B cell (primary cell): Measurements from ENCODE around the gene TRNP1. TPM values are rescaled to one million over a fixed set of nuclear protein-coding genes. Genes with fewer than 3 reads are reported as not detected.

Source experiments
- ATAC-seq: fragments of 200-7000 bp; cut with Tn5 transposase; one replicate; pipeline ENCODE4 v1.10.0; 2021; ENCODE audit warnings: low read depth, mild to moderate bottlenecking, moderate number of reproducible peaks, moderate library complexity
- CTCF ChIA-PET: fragments of 350-600 bp; sonication (Branson Sonifier 250); formaldehyde crosslinking; loops from one replicate; lab custom pipeline; 2021; ENCODE audit warnings: antibody characterized with exemption, inconsistent platforms; lab: Charles Lee
- POLR2A ChIA-PET: fragments of 350-600 bp; sonication (Branson Sonifier 250); formaldehyde crosslinking; loops from one replicate; lab custom pipeline; 2021; ENCODE audit warnings: antibody characterized with exemption; lab: Charles Lee
- DNase-seq: peaks from one replicate; pipeline ENCODE4 v3.0.0; 2013
- H2AFZ ChIP-seq: 2 replicates; pipeline ENCODE4 v1.6.1; 2012; ENCODE audit warnings: mild to moderate bottlenecking, low read depth, low read length; ENCODE audit not compliant: insufficient read depth, poor library complexity, severe bottlenecking
- H3K27ac ChIP-seq, 2 donors: 1 replicate in 1 of 2; 2 replicates in 1 of 2; pipeline ENCODE4 v1.5.1; 2012 to 2013; ENCODE audit warnings: low read length in 2 of 2, mild to moderate bottlenecking in 2 of 2, moderate library complexity in 1 of 2
- H3K27me3 ChIP-seq, 4 experiments: fragments of 200-600 bp in 1 of 4; sonication (generic) in 1 of 4; replicated peaks in 1 of 4; 1 replicate in 2 of 4; 2 replicates in 2 of 4; pipeline versions ENCODE4 v1.6.1 to v1.7.0; 2013 to 2016; ENCODE audit warnings: low read length in 3 of 4, mild to moderate bottlenecking in 2 of 4, mixed read lengths in 1 of 4, moderate library complexity in 1 of 4; ENCODE audit not compliant: insufficient read depth in 4 of 4, control insufficient read depth in 3 of 4; ENCODE audit errors: control extremely low read depth in 1 of 4
- H3K36me3 ChIP-seq, 2 experiments: replicated peaks in 1 of 2; 1 replicate in 1 of 2; 2 replicates in 1 of 2; pipeline versions ENCODE4 v1.6.1 to v1.7.1; 2013; ENCODE audit warnings: low read length in 1 of 2; ENCODE audit not compliant: insufficient read depth in 2 of 2, control insufficient read depth in 1 of 2; ENCODE audit errors: control extremely low read depth in 1 of 2, extremely low read depth in 1 of 2
- H3K4me1 ChIP-seq, 2 donors: fragments of 200-600 bp in 1 of 2; sonication (generic) in 1 of 2; 1 replicate in 1 of 2; 2 replicates in 1 of 2; pipeline versions ENCODE4 v1.5.1 to v1.6.1; 2013 to 2017; ENCODE audit warnings: low read length in 2 of 2; ENCODE audit not compliant: control insufficient read depth in 2 of 2, insufficient read depth in 2 of 2
- H3K4me2 ChIP-seq: replicated peaks from 2 replicates; pipeline ENCODE3; 2012; ENCODE audit warnings: mild to moderate bottlenecking, low read depth, low read length; ENCODE audit not compliant: poor library complexity, severe bottlenecking
- H3K4me3 ChIP-seq, 5 experiments: fragments of 200-600 bp in 1 of 5; sonication (generic) in 1 of 5; 1 replicate in 3 of 5; 2 replicates in 2 of 5; pipeline versions ENCODE4 v1.5.1 to v1.7.0; 2011 to 2016; ENCODE audit warnings: low read length in 4 of 5, mild to moderate bottlenecking in 4 of 5, low read depth in 2 of 5, control low read depth in 1 of 5, moderate library complexity in 1 of 5; ENCODE audit not compliant: insufficient read depth in 1 of 5; ENCODE audit errors: control extremely low read depth in 1 of 5, extremely low read depth in 1 of 5
- H3K79me2 ChIP-seq: fragments of 200-600 bp; sonication (generic); one replicate; pipeline ENCODE4 v1.6.0; 2016; ENCODE audit warnings: low read length; ENCODE audit not compliant: control insufficient read depth, insufficient read depth
- H3K9ac ChIP-seq: fragments of 200-600 bp; sonication (generic); 2 replicates; pipeline ENCODE4 v1.6.1; 2017; ENCODE audit warnings: mild to moderate bottlenecking, low read length, moderate library complexity
- H3K9me3 ChIP-seq, 3 donors: one replicate each; pipeline versions ENCODE4 v1.6.1 to v1.7.1; 2013; ENCODE audit warnings: low read length in 2 of 3; ENCODE audit not compliant: control insufficient read depth in 2 of 3, insufficient read depth in 1 of 3; ENCODE audit errors: control extremely low read depth in 1 of 3
- H4K20me1 ChIP-seq: 2 replicates; pipeline ENCODE4 v1.6.0; 2012; ENCODE audit warnings: mild to moderate bottlenecking, low read length; ENCODE audit not compliant: insufficient read depth, control insufficient read depth, poor library complexity, severe bottlenecking
- H3K27ac Mint-ChIP-seq: one replicate; pipeline ENCODE4 v1.8.0; 2021; ENCODE audit warnings: mixed read lengths
- H3K27me3 Mint-ChIP-seq: one replicate; pipeline ENCODE4 v1.8.0; 2021; ENCODE audit warnings: mixed read lengths
- H3K4me1 Mint-ChIP-seq: one replicate; pipeline ENCODE4 v1.8.0; 2021; ENCODE audit warnings: mixed read lengths
- H3K4me3 Mint-ChIP-seq: one replicate; pipeline ENCODE4 v1.8.0; 2021; ENCODE audit warnings: mixed read lengths
- H3K9me3 Mint-ChIP-seq: one replicate; pipeline ENCODE4 v1.8.0; 2022; ENCODE audit warnings: mixed read lengths; ENCODE audit not compliant: insufficient read depth
- EZH2 ChIP-seq: IDR thresholded peaks from 2 replicates; pipeline ENCODE4 v1.6.1; 2012; ENCODE audit warnings: borderline replicate concordance, low read depth, mild to moderate bottlenecking, moderate library complexity, low read length; ENCODE audit not compliant: insufficient read depth, poor library complexity, severe bottlenecking
- WGBS: methylation state at CpG from one replicate; pipeline ENCODE4 v1.1.5; 2013; ENCODE audit warnings: missing lambda C conversion rate; ENCODE audit not compliant: insufficient coverage; 5-methylcytosine and 5-hydroxymethylcytosine counted together
- intact Hi-C: fragments of 100-400 bp; cut with micrococcal nuclease; formaldehyde crosslinking; loops from one replicate; pipeline ENCODE4 v1.10.0; 2022
- polyA plus RNA-seq: library from polyadenylated mRNA; depleted of rRNA; stranded (reverse); fragments of >200 nt; gene quantifications from 2 replicates; pipeline ENCODE4 v1.2.3, GENCODE V29; 2012
- total RNA-seq, 2 donors: library from RNA; stranded (reverse); fragments of 120-200 nt in 1 of 2; gene quantifications; 1 replicate in 1 of 2; 2 replicates in 1 of 2; pipeline versions ENCODE4 v1.2.3 to v1.2.4, GENCODE V29; 2013 to 2022
- TF ChIP-seq, protein P1 (sequence below): fragments of 200-600 bp; IDR thresholded peaks from one replicate; pipeline ENCODE4 v1.8.0; 2022; ENCODE audit warnings: antibody characterized with exemption, mild to moderate bottlenecking

The TRNP1 gene
- total and polyA plus RNA-seq, 2 donors (not counting 1 experiment from before 2014, with no cell fraction given): 0.54 to 2.3 TPM

GRCh38 chr1:27037518-27037917, 44.0 kb downstream of the TRNP1 start:
- no peaks in the 10 kb centered on the region for H3K9me3 ChIP-seq
- CTCF ChIA-PET: interaction anchor here (1.1 kb wide), 1 partner anchor 8 kb away, joined by 5 read pairs; no protein-coding TSS in a partner anchor
- H3K4me2 ChIP-seq: no peak overlapping the region
- H3K27ac ChIP-seq: no peak overlapping the region
- no peak overlapping the region for H3K9ac ChIP-seq
- Mint-ChIP-seq H3K9me3 (no peaks in the 10 kb centered on the region), H3K27ac (no peak overlapping the region), H3K4me1 (no peaks in the 10 kb centered on the region), H3K27me3 (peaks cover 6% of the 10 kb centered on the region), H3K4me3 (no peak overlapping the region)
- 0% methylated on average over 1 of the region's 10 CpGs for WGBS
- intact Hi-C loops: no loop called here
- POLR2A ChIA-PET: no interaction called here
- ATAC-seq (no peak), DNase-seq (no peak)
- TF ChIP-seq, protein P1, sequence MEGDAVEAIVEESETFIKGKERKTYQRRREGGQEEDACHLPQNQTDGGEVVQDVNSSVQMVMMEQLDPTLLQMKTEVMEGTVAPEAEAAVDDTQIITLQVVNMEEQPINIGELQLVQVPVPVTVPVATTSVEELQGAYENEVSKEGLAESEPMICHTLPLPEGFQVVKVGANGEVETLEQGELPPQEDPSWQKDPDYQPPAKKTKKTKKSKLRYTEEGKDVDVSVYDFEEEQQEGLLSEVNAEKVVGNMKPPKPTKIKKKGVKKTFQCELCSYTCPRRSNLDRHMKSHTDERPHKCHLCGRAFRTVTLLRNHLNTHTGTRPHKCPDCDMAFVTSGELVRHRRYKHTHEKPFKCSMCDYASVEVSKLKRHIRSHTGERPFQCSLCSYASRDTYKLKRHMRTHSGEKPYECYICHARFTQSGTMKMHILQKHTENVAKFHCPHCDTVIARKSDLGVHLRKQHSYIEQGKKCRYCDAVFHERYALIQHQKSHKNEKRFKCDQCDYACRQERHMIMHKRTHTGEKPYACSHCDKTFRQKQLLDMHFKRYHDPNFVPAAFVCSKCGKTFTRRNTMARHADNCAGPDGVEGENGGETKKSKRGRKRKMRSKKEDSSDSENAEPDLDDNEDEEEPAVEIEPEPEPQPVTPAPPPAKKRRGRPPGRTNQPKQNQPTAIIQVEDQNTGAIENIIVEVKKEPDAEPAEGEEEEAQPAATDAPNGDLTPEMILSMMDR: no peak
- no peak for TF ChIP-seq EZH2
- peaks cover 0 to 6% (median 0%) of the 10 kb centered on the region in 4 experiments for H3K27me3 ChIP-seq
- H2AFZ ChIP-seq: no peak overlapping the region
- no peaks in the 10 kb centered on the region for H3K79me2 ChIP-seq
- no peaks in the 10 kb centered on the region for H3K36me3 ChIP-seq
- H4K20me1 ChIP-seq: no peaks in the 10 kb centered on the region
- no peak overlapping the region for H3K4me3 ChIP-seq
- H3K4me1 ChIP-seq: no peaks in the 10 kb centered on the region

DNA sequence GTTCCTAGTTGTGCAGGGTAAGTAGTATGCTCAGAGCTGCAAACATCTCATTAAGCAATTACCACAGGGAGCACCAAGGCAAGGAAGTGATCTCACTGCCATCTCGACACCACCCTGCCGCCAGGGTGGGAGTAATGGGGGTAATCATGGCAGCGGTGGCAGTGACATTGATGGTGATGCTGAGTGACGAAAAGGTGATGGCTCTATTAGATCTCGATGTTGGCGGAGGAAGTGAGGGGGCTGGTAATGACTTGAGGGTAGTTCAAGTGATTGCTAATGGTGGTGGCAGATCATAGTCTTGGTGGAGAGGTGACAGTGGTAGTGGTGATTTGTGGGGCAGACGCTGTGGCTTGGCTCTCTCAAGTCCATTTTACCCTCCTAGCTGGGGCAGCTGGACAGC, 44.5 kb downstream of the TRNP1 start:
- Histone ChIP-seq H3K4me1 (no peaks in the 10 kb centered on the region), H3K9ac (no peak overlapping the region), H3K27me3 (peaks cover 0 to 6% (median 0%) of the 10 kb centered on the region in 4 experiments), H3K4me3 (no peak overlapping the region), H2AFZ (no peak overlapping the region), H4K20me1 (no peaks in the 10 kb centered on the region), H3K79me2 (no peaks in the 10 kb centered on the region), H3K36me3 (no peaks in the 10 kb centered on the region), H3K27ac (no peak overlapping the region), H3K4me2 (no peak overlapping the region), H3K9me3 (no peaks in the 10 kb centered on the region)
- H3K4me3 Mint-ChIP-seq: no peak overlapping the region
- 86% methylated on average over 6 of the region's 7 CpGs for WGBS
- DNase-seq: no peak
- no peak for ATAC-seq
- intact Hi-C loops: no loop called here
- no peaks in the 10 kb centered on the region for H3K9me3 Mint-ChIP-seq
- TF ChIP-seq, protein P1: no peak
- no peak for TF ChIP-seq EZH2
- H3K27ac Mint-ChIP-seq: no peak overlapping the region
- POLR2A ChIA-PET: no interaction called here
- no peaks in the 10 kb centered on the region for H3K4me1 Mint-ChIP-seq
- CTCF ChIA-PET: no interaction called here
- peaks cover 6% of the 10 kb centered on the region for H3K27me3 Mint-ChIP-seq
